ENCODE data around the gene SPG11.
"Not testable (repeated sequence)": the region's sequence is repeated elsewhere in the genome, so short reads cannot be mapped to it uniquely, and the experiment has no call there.

Gene SPG11

GRCh38 chr15:44697014-44697413 is 33.6 kb upstream of the SPG11 start:
- H3K27me3 Mint-ChIP-seq, result no peaks in the 10 kb centered on the region
- H3K27ac Mint-ChIP-seq, result peak overlapping the region; percentile 4
- H3K9me3 Mint-ChIP-seq, result peaks cover 31% of the 10 kb centered on the region
- intact Hi-C loops (cut with micrococcal nuclease), result no loop called here
- no peaks in the 10 kb centered on the region for H3K36me3 Mint-ChIP-seq (ENCODE audit: low read depth)
- H3K4me3 Mint-ChIP-seq, result no peak overlapping the region
- peaks cover 33% of the 10 kb centered on the region for H3K4me1 Mint-ChIP-seq (ENCODE audit: low read depth)

DNA sequence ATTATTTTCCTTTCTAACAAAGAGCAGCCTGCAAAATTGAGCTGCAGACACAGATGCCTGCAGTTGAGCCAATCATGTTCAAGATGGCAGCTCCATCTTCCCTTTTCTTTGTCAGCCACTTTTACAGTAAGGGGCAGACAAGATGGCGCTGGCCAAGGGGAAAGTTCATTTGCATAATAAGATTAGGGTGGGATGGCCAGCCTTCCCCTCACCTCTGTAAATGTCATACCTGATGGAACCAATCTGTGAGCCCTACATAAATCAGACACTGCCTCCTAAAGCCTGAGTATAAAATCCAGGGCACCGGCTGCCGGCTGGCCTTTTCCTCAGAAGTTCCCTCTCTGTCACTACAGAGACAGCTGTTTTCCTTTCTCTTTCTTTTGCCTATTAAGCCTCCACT is 31.8 kb upstream of the SPG11 start:
- peaks cover 33% of the 10 kb centered on the region for H3K4me1 Mint-ChIP-seq (ENCODE audit: low read depth)
- no peaks in the 10 kb centered on the region for H3K27me3 Mint-ChIP-seq
- intact Hi-C loops (cut with micrococcal nuclease), result no loop called here
- H3K27ac Mint-ChIP-seq, result peak overlapping the region; percentile 1
- no peak overlapping the region for H3K4me3 Mint-ChIP-seq
- H3K9me3 Mint-ChIP-seq, result peaks cover 17% of the 10 kb centered on the region
- no peaks in the 10 kb centered on the region for H3K36me3 Mint-ChIP-seq (ENCODE audit: low read depth)

DNA sequence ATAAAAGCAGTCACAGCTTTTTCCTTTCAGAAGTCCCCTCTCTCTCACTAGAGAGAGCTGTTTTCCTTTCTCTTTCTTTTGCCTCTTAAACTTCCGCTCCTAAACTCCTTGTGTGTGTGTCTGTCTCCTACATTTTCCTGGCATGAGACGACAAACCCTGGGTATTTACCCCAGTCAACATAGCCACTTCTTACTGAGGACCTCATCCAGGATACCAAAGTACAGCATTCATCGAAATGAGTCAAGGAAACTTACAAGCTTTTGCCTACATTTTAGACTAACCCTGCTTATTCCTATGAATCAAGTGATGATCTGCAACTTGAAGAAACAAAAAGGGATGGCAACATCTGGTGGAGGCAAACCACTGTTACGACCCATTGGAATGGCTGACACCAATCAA is 31.0 kb upstream of the SPG11 start:
- H3K36me3 Mint-ChIP-seq (ENCODE audit: low read depth), result no peaks in the 10 kb centered on the region
- peaks cover 31% of the 10 kb centered on the region for H3K4me1 Mint-ChIP-seq (ENCODE audit: low read depth)
- no peak overlapping the region for H3K4me3 Mint-ChIP-seq
- H3K27me3 Mint-ChIP-seq, result no peaks in the 10 kb centered on the region
- intact Hi-C loops (cut with micrococcal nuclease), result no loop called here
- no peak overlapping the region for H3K27ac Mint-ChIP-seq
- H3K9me3 Mint-ChIP-seq, result peaks cover 17% of the 10 kb centered on the region

- intact Hi-C loops (cut with micrococcal nuclease), result no loop called here
- H3K36me3 Mint-ChIP-seq (ENCODE audit: low read depth), result no peaks in the 10 kb centered on the region
- H3K9me3 Mint-ChIP-seq, result peaks cover 9% of the 10 kb centered on the region
- peaks cover 16% of the 10 kb centered on the region for H3K4me1 Mint-ChIP-seq (ENCODE audit: low read depth)
- no peaks in the 10 kb centered on the region for H3K27me3 Mint-ChIP-seq
- H3K4me3 Mint-ChIP-seq, result no peak overlapping the region
- H3K27ac Mint-ChIP-seq, result no peak overlapping the region
Observed at GRCh38 chr15:44692659-44693058, 29.2 kb upstream of the SPG11 start.

DNA sequence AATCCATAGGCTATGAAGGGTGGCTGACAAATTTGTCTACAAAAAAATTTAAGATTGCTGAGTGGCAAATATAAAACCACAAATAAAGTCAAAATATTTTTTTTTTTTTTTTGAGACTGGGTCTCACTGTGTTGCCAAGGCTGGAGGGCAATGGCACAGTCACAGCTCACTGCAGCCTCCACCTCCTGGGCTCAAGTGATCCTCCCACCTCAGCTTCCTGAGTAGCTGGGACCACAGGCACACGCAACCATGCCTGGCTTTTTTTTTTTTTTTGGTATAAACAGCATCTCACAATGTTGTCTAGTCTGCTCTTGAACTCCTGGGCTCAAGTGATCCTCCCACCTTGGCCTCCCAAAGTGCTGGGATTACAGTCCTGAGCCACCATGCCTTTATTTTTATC is 26.8 kb upstream of the SPG11 start:
- H3K27ac Mint-ChIP-seq; H3K27me3 Mint-ChIP-seq; H3K36me3 Mint-ChIP-seq (ENCODE audit: low read depth); H3K4me3 Mint-ChIP-seq; H3K9me3 Mint-ChIP-seq; intact Hi-C loops (cut with micrococcal nuclease): not testable (repeated sequence)
- H3K4me1 Mint-ChIP-seq (ENCODE audit: low read depth), result peaks cover 11% of the 10 kb centered on the region

GRCh38 chr15:44689318-44689717 is 25.9 kb upstream of the SPG11 start:
- H3K27ac Mint-ChIP-seq; H3K9me3 Mint-ChIP-seq; H3K36me3 Mint-ChIP-seq (ENCODE audit: low read depth); H3K27me3 Mint-ChIP-seq; H3K4me3 Mint-ChIP-seq; intact Hi-C loops (cut with micrococcal nuclease): not testable (repeated sequence)
- peaks cover 15% of the 10 kb centered on the region for H3K4me1 Mint-ChIP-seq (ENCODE audit: low read depth)

GRCh38 chr15:44682809-44683682 is 19.6 kb upstream of the SPG11 start:
- H3K36me3 Mint-ChIP-seq (ENCODE audit: low read depth); H3K9me3 Mint-ChIP-seq; H3K27me3 Mint-ChIP-seq; intact Hi-C loops (cut with micrococcal nuclease); H3K4me3 Mint-ChIP-seq: not testable (repeated sequence)
- H3K4me1 Mint-ChIP-seq (ENCODE audit: low read depth), result peaks cover 54% of the 10 kb centered on the region
- peak overlapping the region; percentile 76 for H3K27ac Mint-ChIP-seq

DNA sequence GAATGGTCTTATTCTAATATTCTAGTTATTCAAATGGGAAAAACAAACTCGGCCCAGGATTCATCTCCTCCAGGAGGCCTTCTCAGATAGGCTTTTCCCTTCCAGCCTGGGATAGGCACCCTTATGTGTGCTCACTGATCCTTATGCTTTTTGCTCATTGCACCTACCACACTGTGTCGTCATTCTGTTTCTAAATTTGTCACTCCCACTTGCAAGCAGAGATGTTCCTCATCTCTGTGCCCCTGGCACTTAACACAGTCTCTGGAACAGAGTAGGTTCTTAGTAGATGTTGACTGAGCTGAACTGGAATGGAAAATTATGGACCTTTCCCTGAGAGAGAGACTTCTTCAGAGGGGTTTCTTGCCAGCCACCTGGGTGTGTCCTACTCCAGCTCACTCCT is 18.7 kb upstream of the SPG11 start:
- peaks cover 4% of the 10 kb centered on the region for H3K27me3 Mint-ChIP-seq
- H3K4me3 Mint-ChIP-seq, result no peak overlapping the region
- peak overlapping the region; percentile 76 for H3K27ac Mint-ChIP-seq
- peaks cover 58% of the 10 kb centered on the region for H3K4me1 Mint-ChIP-seq (ENCODE audit: low read depth)
- intact Hi-C loops (cut with micrococcal nuclease), result no loop called here
- no peaks in the 10 kb centered on the region for H3K9me3 Mint-ChIP-seq
- no peaks in the 10 kb centered on the region for H3K36me3 Mint-ChIP-seq (ENCODE audit: low read depth)

DNA sequence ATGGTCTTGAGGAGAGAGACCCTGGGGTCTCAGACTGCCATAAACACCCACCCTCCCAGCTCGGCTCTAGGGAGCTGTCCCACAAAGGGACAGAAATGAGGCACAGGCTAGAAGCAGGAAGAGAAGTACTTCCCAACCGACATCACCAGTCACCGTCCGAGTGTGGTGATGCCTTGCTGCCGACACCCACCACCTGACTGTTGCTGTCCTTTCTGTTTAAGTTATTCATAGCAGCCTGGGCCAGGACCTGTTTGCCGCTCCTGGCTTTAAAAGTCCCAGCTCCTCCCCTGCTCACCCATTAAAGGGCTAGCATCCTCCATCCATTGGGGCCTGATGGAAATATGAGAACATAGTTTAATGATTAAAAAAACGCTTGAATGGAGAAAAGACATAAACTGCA is 13.2 kb upstream of the SPG11 start:
- Mint-ChIP-seq H3K36me3 (ENCODE audit: low read depth) (no peaks in the 10 kb centered on the region), H3K27me3 (peaks cover 4% of the 10 kb centered on the region), H3K9me3 (no peaks in the 10 kb centered on the region), H3K27ac (no peak overlapping the region), H3K4me3 (no peak overlapping the region), H3K4me1 (ENCODE audit: low read depth) (peaks cover 41% of the 10 kb centered on the region)
- intact Hi-C loops (cut with micrococcal nuclease), result no loop called here

- Mint-ChIP-seq H3K27ac (no peak overlapping the region), H3K9me3 (no peaks in the 10 kb centered on the region), H3K4me1 (ENCODE audit: low read depth) (peaks cover 35% of the 10 kb centered on the region), H3K27me3 (peaks cover 4% of the 10 kb centered on the region), H3K36me3 (ENCODE audit: low read depth) (no peaks in the 10 kb centered on the region), H3K4me3 (no peak overlapping the region)
- intact Hi-C loops (cut with micrococcal nuclease), result no loop called here
Observed at GRCh38 chr15:44675911-44676310, 12.4 kb upstream of the SPG11 start.

- intact Hi-C loops (cut with micrococcal nuclease), result no loop called here
- H3K9me3 Mint-ChIP-seq, result no peaks in the 10 kb centered on the region
- no peaks in the 10 kb centered on the region for H3K27me3 Mint-ChIP-seq
- H3K4me3 Mint-ChIP-seq, result no peak overlapping the region
- H3K27ac Mint-ChIP-seq, result no peak overlapping the region
- H3K4me1 Mint-ChIP-seq (ENCODE audit: low read depth), result peaks cover 29% of the 10 kb centered on the region
- H3K36me3 Mint-ChIP-seq (ENCODE audit: low read depth), result peaks cover 2% of the 10 kb centered on the region
Observed at GRCh38 chr15:44673639-44674038, 10.2 kb upstream of the SPG11 start.

DNA sequence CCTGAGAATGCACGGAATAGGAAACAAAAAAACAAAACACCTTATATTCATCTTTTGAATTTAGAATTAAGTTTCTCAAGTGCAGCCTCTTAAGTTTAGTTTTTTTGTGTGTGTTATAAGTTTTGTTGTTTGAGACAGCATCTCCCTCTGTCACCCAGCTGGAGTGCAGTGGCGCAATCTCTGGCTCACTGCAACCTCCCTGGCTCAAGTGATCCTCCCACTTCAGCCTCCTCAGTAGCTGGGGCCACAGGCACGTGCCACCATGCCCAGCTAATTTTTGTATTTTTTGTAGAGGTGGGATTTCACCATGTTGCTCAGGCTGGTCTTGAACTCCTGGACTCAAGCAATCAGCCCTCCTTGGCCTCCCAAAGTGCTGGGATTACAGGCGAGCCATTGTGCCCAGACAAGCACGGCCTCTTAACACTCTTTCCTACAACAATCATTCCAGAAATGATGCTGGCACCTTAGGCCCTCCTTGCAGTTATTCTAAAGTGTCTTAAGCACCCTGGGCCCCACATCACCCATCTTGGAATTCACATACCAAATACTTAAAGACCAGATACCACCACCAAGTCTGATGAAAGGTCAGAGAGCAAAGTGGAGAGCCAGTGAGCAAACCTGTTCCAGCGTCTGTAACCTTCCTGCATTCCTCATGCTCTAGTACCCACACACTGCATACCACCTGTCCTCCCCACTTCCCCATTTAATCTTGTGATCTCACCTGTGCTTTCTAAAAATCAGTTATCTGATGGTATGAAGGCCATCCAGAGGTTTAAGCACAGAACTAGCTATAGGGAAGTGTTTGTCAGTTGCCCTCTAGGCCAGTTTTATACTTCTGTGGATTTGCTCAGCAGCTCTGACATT is 6.9 kb upstream of the SPG11 start:
- no peaks in the 10 kb centered on the region for H3K9me3 Mint-ChIP-seq
- peaks cover 20% of the 10 kb centered on the region for H3K4me1 Mint-ChIP-seq (ENCODE audit: low read depth)
- no peak overlapping the region for H3K4me3 Mint-ChIP-seq
- H3K27me3 Mint-ChIP-seq, result no peaks in the 10 kb centered on the region
- H3K27ac Mint-ChIP-seq, result no peak overlapping the region
- intact Hi-C loops (cut with micrococcal nuclease), result no loop called here
- H3K36me3 Mint-ChIP-seq (ENCODE audit: low read depth), result peaks cover 8% of the 10 kb centered on the region

DNA sequence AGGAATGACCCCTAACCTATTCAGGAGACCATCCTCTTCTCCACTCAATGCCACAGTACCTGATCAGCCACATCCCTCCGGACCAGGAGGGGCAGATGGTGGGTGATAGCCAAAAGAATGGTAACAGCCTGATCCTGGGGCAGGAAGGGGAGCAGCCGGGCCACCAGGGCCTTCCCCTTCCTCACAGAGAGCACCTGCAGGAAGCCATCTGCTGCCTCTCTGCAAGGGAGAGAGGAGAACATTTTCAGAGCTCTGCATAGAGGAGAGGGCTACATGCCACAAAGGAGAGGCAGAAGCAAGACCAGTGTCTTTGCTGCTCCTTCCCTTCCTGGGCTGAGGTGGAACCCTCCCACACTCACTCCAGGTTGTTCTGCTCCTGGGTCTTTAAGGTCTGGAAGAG is 5.5 kb upstream of the SPG11 start:
- H3K9me3 Mint-ChIP-seq, result no peaks in the 10 kb centered on the region
- no peak overlapping the region for H3K4me3 Mint-ChIP-seq
- intact Hi-C loops (cut with micrococcal nuclease), result no loop called here
- H3K27ac Mint-ChIP-seq, result peak overlapping the region; percentile 50
- H3K36me3 Mint-ChIP-seq (ENCODE audit: low read depth), result peaks cover 8% of the 10 kb centered on the region
- H3K4me1 Mint-ChIP-seq (ENCODE audit: low read depth), result peaks cover 25% of the 10 kb centered on the region
- H3K27me3 Mint-ChIP-seq, result no peaks in the 10 kb centered on the region

GRCh38 chr15:44667039-44667360 is 3.5 kb upstream of the SPG11 start:
- Mint-ChIP-seq H3K36me3 (ENCODE audit: low read depth) (peaks cover 20% of the 10 kb centered on the region), H3K27ac (peak overlapping the region; percentile 64), H3K4me3 (no peak overlapping the region), H3K9me3 (no peaks in the 10 kb centered on the region), H3K27me3 (no peaks in the 10 kb centered on the region), H3K4me1 (ENCODE audit: low read depth) (peaks cover 24% of the 10 kb centered on the region)
- intact Hi-C loops (cut with micrococcal nuclease), result no loop called here
